GM20000 (cell line): ENCODE measurements around the gene SLC25A13.
A peak's percentile ranks its signal among the peaks of the same experiment; 100 is the strongest.

Source experiments
- DNase-seq: peaks from one replicate; pipeline ENCODE4 v3.0.0; 2012; ENCODE audit warnings: low spot score
- CTCF ChIP-seq: IDR thresholded peaks from 2 replicates; pipeline ENCODE4 v1.5.1; 2012; ENCODE audit warnings: mild to moderate bottlenecking, control low read depth; ENCODE audit errors: extremely low read depth, missing control alignments

Gene SLC25A13

GRCh38 chr7:96233084-96233483 is 88.8 kb downstream of the SLC25A13 start:
- no peak for DNase-seq
- no peak for TF ChIP-seq CTCF

- no peak for TF ChIP-seq CTCF
- DNase-seq, result no peak
These were observed 93.1 kb downstream of the SLC25A13 start for GRCh38 chr7:96228760-96229159.

- TF ChIP-seq CTCF, result no peak
- no peak for DNase-seq
These were observed 96.6 kb downstream of the SLC25A13 start for GRCh38 chr7:96225251-96225650.

- no peak for TF ChIP-seq CTCF
- DNase-seq, result peak; percentile 43
These were observed 97.2 kb downstream of the SLC25A13 start for GRCh38 chr7:96224685-96225084.

GRCh38 chr7:96224073-96224472 is 97.8 kb downstream of the SLC25A13 start:
- TF ChIP-seq CTCF, result no peak
- no peak for DNase-seq

GRCh38 chr7:96221888-96222287 is 100.0 kb downstream of the SLC25A13 start:
- DNase-seq, result no peak
- TF ChIP-seq CTCF, result no peak

- DNase-seq, result no peak
- TF ChIP-seq CTCF, result no peak
These were observed 102.3 kb downstream of the SLC25A13 start for GRCh38 chr7:96219378-96220130.
